HepG2 (cell line): Measurements from ENCODE around the gene ADPRM. TPM values are rescaled to one million over a fixed set of nuclear protein-coding genes. Genes with fewer than 3 reads are reported as not detected.

Experiments
- CHD4 ChIP-seq: fragments of 200-600 bp; sonication (generic); IDR thresholded peaks from 2 replicates; pipeline ENCODE4 v1.7.0; 2017; ENCODE audit warnings: mild to moderate bottlenecking, low read length, borderline replicate concordance
- CREB1 ChIP-seq, 2 experiments: fragments of 450-650 bp in 1 of 2; IDR thresholded peaks; 2 replicates each; pipeline ENCODE4 v1.6.1; 2016 to 2017; ENCODE audit warnings: control low read depth in 1 of 2, mild to moderate bottlenecking in 1 of 2, missing compliant biosample characterization in 1 of 2, missing genetic modification characterization in 1 of 2
- EEA1 ChIP-seq: sonication (generic); formaldehyde crosslinking; IDR thresholded peaks from 2 replicates; pipeline ENCODE4 v1.5.1; 2020; ENCODE audit warnings: mild to moderate bottlenecking, missing genetic modification reagents, borderline replicate concordance
- ETS1 ChIP-seq: sonication (generic); formaldehyde crosslinking; IDR thresholded peaks from 2 replicates; pipeline ENCODE4 v1.4.0; 2020; ENCODE audit warnings: missing genetic modification reagents
- FOXM1 ChIP-seq: sonication (generic); formaldehyde crosslinking; IDR thresholded peaks from 2 replicates; pipeline ENCODE4 v1.5.0; 2020; ENCODE audit warnings: missing genetic modification reagents
- PAWR ChIP-seq: sonication (generic); formaldehyde crosslinking; IDR thresholded peaks from 2 replicates; pipeline ENCODE4 v1.4.0; 2020; ENCODE audit warnings: missing genetic modification reagents, mild to moderate bottlenecking, borderline replicate concordance
- RAD21 ChIP-seq: fragments of 450-650 bp; formaldehyde crosslinking; IDR thresholded peaks from 2 replicates; pipeline ENCODE4 v1.5.0; 2020; ENCODE audit warnings: mild to moderate bottlenecking
- RARG ChIP-seq: sonication (generic); formaldehyde crosslinking; IDR thresholded peaks from 2 replicates; pipeline ENCODE4 v1.4.0; 2020; ENCODE audit warnings: low read depth, mild to moderate bottlenecking, missing genetic modification reagents
- SIN3B ChIP-seq: fragments of 150-350 bp; IDR thresholded peaks from 2 replicates; pipeline ENCODE4 v1.6.1; 2014; ENCODE audit warnings: low read length
- TARDBP ChIP-seq: sonication (generic); formaldehyde crosslinking; IDR thresholded peaks from 2 replicates; pipeline ENCODE4 v1.8.0; 2022; ENCODE audit warnings: mild to moderate bottlenecking, missing genetic modification reagents
- ZFP90 ChIP-seq: sonication (generic); formaldehyde crosslinking; IDR thresholded peaks from 2 replicates; pipeline ENCODE4 v1.8.0; 2022; ENCODE audit warnings: missing genetic modification reagents, mild to moderate bottlenecking, inconsistent platforms, borderline replicate concordance
- ZNF503 ChIP-seq: sonication (generic); formaldehyde crosslinking; IDR thresholded peaks from 2 replicates; pipeline ENCODE4 v1.4.0; 2020; ENCODE audit warnings: missing genetic modification reagents
- ZNF747 ChIP-seq: sonication (generic); formaldehyde crosslinking; IDR thresholded peaks from 2 replicates; pipeline ENCODE4 v1.8.1; 2023; ENCODE audit warnings: missing genetic modification reagents, mild to moderate bottlenecking, borderline replicate concordance
- ZNF784 ChIP-seq: sonication (generic); formaldehyde crosslinking; IDR thresholded peaks from 2 replicates; pipeline ENCODE4 v1.5.1; 2020; ENCODE audit warnings: missing genetic modification reagents, mild to moderate bottlenecking, borderline replicate concordance
- ZNF788 ChIP-seq: sonication (generic); formaldehyde crosslinking; IDR thresholded peaks from 2 replicates; pipeline ENCODE4 v1.5.0; 2020; ENCODE audit warnings: mild to moderate bottlenecking, missing genetic modification reagents, borderline replicate concordance
- polyA plus RNA-seq, 8 experiments: library from polyadenylated mRNA; depleted of rRNA in 3 of 8; stranded (reverse) in 7 of 8; unstranded in 1 of 8; fragments of >200 nt; fragmentation: Illumina TruSeq in 4 of 8; extraction: Trizol in 4 of 8; gene quantifications; 2 replicates each; pipeline versions ENCODE4 v1.2.1 to v1.2.3, GENCODE V29; 2011 to 2016; ENCODE audit warnings: low read depth in 4 of 8, missing spikeins in 1 of 8, mixed read lengths in 1 of 8; ENCODE audit not compliant: insufficient read depth in 1 of 8
- total RNA-seq, 5 experiments: library from RNA; depleted of rRNA; stranded (reverse); fragments of >200 nt; fragmentation: Illumina TruSeq; extraction: Trizol; gene quantifications; 2 replicates each; pipeline ENCODE4 v1.2.3, GENCODE V29; 2016; ENCODE audit warnings: low read depth in 1 of 5
- TF ChIP-seq, protein P1 (sequence below): sonication (generic); formaldehyde crosslinking; IDR thresholded peaks from 2 replicates; pipeline ENCODE4 v1.5.1; 2020; ENCODE audit warnings: mild to moderate bottlenecking, missing genetic modification reagents, borderline replicate concordance
- TF ChIP-seq, protein P2 (sequence below): sonication (generic); formaldehyde crosslinking; IDR thresholded peaks from 2 replicates; pipeline ENCODE4 v1.5.0; 2020; ENCODE audit warnings: missing genetic modification reagents
- TF ChIP-seq, protein P3 (sequence below): sonication (generic); formaldehyde crosslinking; IDR thresholded peaks from 2 replicates; pipeline ENCODE4 v1.8.0; 2022; ENCODE audit warnings: mild to moderate bottlenecking, missing genetic modification reagents, moderate library complexity
- TF ChIP-seq, protein P4 (sequence below): sonication (generic); formaldehyde crosslinking; IDR thresholded peaks from 2 replicates; pipeline ENCODE4 v1.4.0; 2020; ENCODE audit warnings: mild to moderate bottlenecking, missing genetic modification reagents

Gene ADPRM
- total and polyA plus RNA-seq, 2 of the 13 experiments (the other 11 are each of a cell fraction or from before 2014, with no cell fraction given) = 5.6 to 10.8 TPM

DNA sequence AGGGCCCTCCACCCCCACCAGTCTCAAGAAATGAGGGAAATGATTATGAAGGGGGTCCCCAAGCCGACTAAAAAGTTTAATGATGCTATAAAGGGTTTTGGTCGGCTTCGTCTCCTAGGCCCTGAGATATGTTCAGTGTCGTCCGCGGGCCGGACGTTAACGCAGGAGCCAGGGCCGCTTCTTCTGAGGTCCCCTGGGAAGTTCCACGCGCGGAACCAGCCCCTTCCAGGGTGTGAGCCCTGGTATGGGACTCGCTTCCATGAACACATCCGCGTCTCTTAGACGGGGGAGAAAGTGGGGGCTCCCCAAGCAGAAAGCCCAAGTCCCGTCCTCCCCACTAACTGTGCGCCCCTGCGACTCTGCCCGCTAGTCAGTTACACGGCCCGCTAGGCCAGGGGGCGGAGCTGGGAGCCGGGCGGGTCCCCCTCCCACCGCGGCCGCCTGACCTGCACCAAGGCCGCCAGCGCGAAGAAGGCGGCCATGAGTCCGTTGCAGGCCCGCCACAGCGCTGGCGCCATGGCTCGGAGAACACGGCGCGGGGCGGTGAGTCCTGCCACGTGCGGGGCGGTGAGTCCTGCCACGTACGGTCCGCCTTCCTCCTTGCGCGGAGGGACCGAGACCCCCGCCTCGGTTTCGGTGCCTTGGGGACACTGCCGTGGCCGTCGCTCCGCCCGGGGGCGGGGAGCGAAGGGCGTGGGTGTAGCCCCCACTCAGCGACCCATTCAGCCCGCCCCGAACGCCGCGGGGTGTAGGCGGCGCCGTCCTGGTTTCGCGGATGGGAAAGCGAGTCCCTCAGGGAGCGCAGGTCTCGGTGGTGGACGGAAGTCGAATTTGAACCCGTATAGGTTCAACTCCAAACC, 32.2 kb downstream of the ADPRM start, which contains the start of gene TMEM220 (continued):
- TF ChIP-seq, protein P1, sequence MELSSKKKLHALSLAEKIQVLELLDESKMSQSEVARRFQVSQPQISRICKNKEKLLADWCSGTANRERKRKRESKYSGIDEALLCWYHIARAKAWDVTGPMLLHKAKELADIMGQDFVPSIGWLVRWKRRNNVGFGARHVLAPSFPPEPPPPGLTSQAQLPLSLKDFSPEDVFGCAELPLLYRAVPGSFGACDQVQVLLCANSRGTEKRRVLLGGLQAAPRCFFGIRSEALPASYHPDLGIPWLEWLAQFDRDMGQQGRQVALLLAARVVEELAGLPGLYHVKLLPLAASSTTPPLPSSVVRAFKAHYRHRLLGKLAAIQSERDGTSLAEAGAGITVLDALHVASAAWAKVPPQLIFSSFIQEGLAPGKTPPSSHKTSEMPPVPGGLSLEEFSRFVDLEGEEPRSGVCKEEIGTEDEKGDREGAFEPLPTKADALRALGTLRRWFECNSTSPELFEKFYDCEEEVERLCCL (CRISPR knock-in tag) = no peak
- TF ChIP-seq, protein P2, sequence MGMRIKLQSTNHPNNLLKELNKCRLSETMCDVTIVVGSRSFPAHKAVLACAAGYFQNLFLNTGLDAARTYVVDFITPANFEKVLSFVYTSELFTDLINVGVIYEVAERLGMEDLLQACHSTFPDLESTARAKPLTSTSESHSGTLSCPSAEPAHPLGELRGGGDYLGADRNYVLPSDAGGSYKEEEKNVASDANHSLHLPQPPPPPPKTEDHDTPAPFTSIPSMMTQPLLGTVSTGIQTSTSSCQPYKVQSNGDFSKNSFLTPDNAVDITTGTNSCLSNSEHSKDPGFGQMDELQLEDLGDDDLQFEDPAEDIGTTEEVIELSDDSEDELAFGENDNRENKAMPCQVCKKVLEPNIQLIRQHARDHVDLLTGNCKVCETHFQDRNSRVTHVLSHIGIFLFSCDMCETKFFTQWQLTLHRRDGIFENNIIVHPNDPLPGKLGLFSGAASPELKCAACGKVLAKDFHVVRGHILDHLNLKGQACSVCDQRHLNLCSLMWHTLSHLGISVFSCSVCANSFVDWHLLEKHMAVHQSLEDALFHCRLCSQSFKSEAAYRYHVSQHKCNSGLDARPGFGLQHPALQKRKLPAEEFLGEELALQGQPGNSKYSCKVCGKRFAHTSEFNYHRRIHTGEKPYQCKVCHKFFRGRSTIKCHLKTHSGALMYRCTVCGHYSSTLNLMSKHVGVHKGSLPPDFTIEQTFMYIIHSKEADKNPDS (CRISPR knock-in tag) = no peak
- peak; percentile 78; the same call in 1 of the 2 replicates for TF ChIP-seq EEA1
- peak; percentile 51; the same call in 1 of the 2 replicates for TF ChIP-seq ZNF788 (CRISPR knock-in tag)
- no peak for TF ChIP-seq ETS1 (CRISPR knock-in tag)
- TF ChIP-seq PAWR (CRISPR knock-in tag) = no peak
- TF ChIP-seq ZFP90 = peak; percentile 72; the same call in 1 of the 2 replicates
- TF ChIP-seq RARG (CRISPR knock-in tag) = no peak
- TF ChIP-seq RAD21 (CRISPR knock-in tag) = peak; percentile 11; the same call in 1 of the 2 replicates
- TF ChIP-seq, protein P3, sequence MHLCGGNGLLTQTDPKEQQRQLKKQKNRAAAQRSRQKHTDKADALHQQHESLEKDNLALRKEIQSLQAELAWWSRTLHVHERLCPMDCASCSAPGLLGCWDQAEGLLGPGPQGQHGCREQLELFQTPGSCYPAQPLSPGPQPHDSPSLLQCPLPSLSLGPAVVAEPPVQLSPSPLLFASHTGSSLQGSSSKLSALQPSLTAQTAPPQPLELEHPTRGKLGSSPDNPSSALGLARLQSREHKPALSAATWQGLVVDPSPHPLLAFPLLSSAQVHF = peak; percentile 72; the same call in 1 of the 2 replicates
- no peak for TF ChIP-seq ZNF503 (CRISPR knock-in tag)
- TF ChIP-seq ZNF784 (CRISPR knock-in tag) = peak; percentile 52; the same call in 1 of the 2 replicates
- no peak for TF ChIP-seq SIN3B
- TF ChIP-seq TARDBP (CRISPR knock-in tag) = peak; percentile 61
- TF ChIP-seq, protein P4, sequence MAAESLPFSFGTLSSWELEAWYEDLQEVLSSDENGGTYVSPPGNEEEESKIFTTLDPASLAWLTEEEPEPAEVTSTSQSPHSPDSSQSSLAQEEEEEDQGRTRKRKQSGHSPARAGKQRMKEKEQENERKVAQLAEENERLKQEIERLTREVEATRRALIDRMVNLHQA = no peak
- peak; percentile 23; the same call in 1 of the 2 replicates for TF ChIP-seq ZNF747
- no peak for TF ChIP-seq FOXM1 (CRISPR knock-in tag)
- no peak for TF ChIP-seq CREB1 (IDR thresholded peaks at IDR 0.05)
- TF ChIP-seq CREB1 (CRISPR knock-in tag; IDR thresholded peaks at IDR 0.05) = no peak
- no peak for TF ChIP-seq CHD4
